Smooth muscle cell of the brain vasculature (primary cell): ENCODE measurements around the gene TIMM22.

ENCODE experiments used
- DNase-seq: peaks from one replicate; pipeline ENCODE4 v3.0.0-alpha.2; 2012; ENCODE audit warnings: low read depth, low spot score

TIMM22 gene

GRCh38 chr17:1001640-1002411, 4.9 kb downstream of the TIMM22 start:
- no peak for DNase-seq

- DNase-seq = no peak
Measured at GRCh38 chr17:1002412-1002753, 5.5 kb downstream of the TIMM22 start.

GRCh38 chr17:1002771-1003555, 6.0 kb downstream of the TIMM22 start:
- DNase-seq = no peak

GRCh38 chr17:1003633-1003971, 6.7 kb downstream of the TIMM22 start:
- no peak for DNase-seq

- no peak for DNase-seq
Measured at GRCh38 chr17:1003972-1004768, 7.2 kb downstream of the TIMM22 start.

GRCh38 chr17:1004769-1005295, 7.9 kb downstream of the TIMM22 start:
- DNase-seq = no peak

GRCh38 chr17:1005361-1005946, 8.5 kb downstream of the TIMM22 start:
- DNase-seq = no peak

- DNase-seq = no peak
Measured at GRCh38 chr17:1006054-1006453, 9.1 kb downstream of the TIMM22 start.

GRCh38 chr17:1007310-1008007, 10.5 kb downstream of the TIMM22 start:
- DNase-seq = no peak

GRCh38 chr17:1008008-1008761, 11.3 kb downstream of the TIMM22 start:
- DNase-seq = no peak

GRCh38 chr17:1009229-1010085, 12.5 kb downstream of the TIMM22 start:
- DNase-seq = no peak

GRCh38 chr17:1010086-1010450, 13.1 kb downstream of the TIMM22 start:
- no peak for DNase-seq

GRCh38 chr17:1010586-1010985, 13.7 kb downstream of the TIMM22 start:
- DNase-seq = no peak

GRCh38 chr17:1011138-1011537, 14.2 kb downstream of the TIMM22 start:
- no peak for DNase-seq

- no peak for DNase-seq
Measured at GRCh38 chr17:1011760-1012735, 15.1 kb downstream of the TIMM22 start.

- DNase-seq = no peak
Measured at GRCh38 chr17:1012823-1013728, 16.1 kb downstream of the TIMM22 start.

- no peak for DNase-seq
Measured at GRCh38 chr17:1013729-1014090, 16.8 kb downstream of the TIMM22 start.
